GM23248 (cell line): ENCODE measurements around the gene SSX2IP.

Source experiments
- EZH2 ChIP-seq: fragments of 200-600 bp; sonication (generic); IDR thresholded peaks from 2 replicates; pipeline ENCODE4 v1.6.1; 2018; ENCODE audit warnings: antibody characterized with exemption, mild to moderate bottlenecking; ENCODE audit not compliant: insufficient read depth, poor library complexity, severe bottlenecking
- EZH2phosphoT487 ChIP-seq: fragments of 200-600 bp; sonication (generic); IDR thresholded peaks from 2 replicates; pipeline ENCODE4 v1.6.1; 2018; ENCODE audit warnings: antibody characterized with exemption, moderate library complexity, mild to moderate bottlenecking, low read depth; ENCODE audit not compliant: insufficient read depth

GRCh38 chr1:84700070-84700469, 9.8 kb upstream of the SSX2IP start:
- TF ChIP-seq EZH2 (no peak), EZH2phosphoT487 (no peak)
